Mesendoderm (in vitro differentiated cells): ENCODE data around the gene OR2W3.
A peak's percentile ranks its signal among the peaks of the same experiment; 100 is the strongest.

Experiments used
- DNase-seq: peaks from one replicate; pipeline ENCODE4 v3.0.0; 2013
- H2AK5ac ChIP-seq: 2 replicates; pipeline ENCODE4 v1.6.1; 2013; ENCODE audit warnings: low read length, inconsistent platforms
- H2BK120ac ChIP-seq: 2 replicates; pipeline ENCODE4 v1.6.1; 2013; ENCODE audit warnings: low read depth, mild to moderate bottlenecking, low read length, moderate library complexity, mixed read lengths
- H2BK15ac ChIP-seq: replicated peaks from 2 replicates; pipeline ENCODE4 v1.6.1; 2013; ENCODE audit warnings: low read depth, mild to moderate bottlenecking, moderate library complexity
- H2BK5ac ChIP-seq: 2 replicates; pipeline ENCODE4 v1.6.1; 2013; ENCODE audit warnings: low read length, inconsistent platforms
- H3K18ac ChIP-seq: 2 replicates; pipeline ENCODE4 v1.6.1; 2013; ENCODE audit warnings: mild to moderate bottlenecking, low read length, mixed read lengths
- H3K23ac ChIP-seq: one replicate; pipeline ENCODE4 v1.6.1; 2013; ENCODE audit warnings: low read length
- H3K27ac ChIP-seq: 2 replicates; pipeline ENCODE4 v1.5.1; 2013; ENCODE audit warnings: low read depth, mild to moderate bottlenecking, inconsistent platforms, low read length, moderate library complexity
- H3K27me3 ChIP-seq: 2 replicates; pipeline ENCODE4 v1.6.1; 2013; ENCODE audit warnings: low read length, control low read depth, mild to moderate bottlenecking, inconsistent platforms; ENCODE audit not compliant: insufficient read depth, poor library complexity
- H3K36me3 ChIP-seq: 2 replicates; pipeline ENCODE4 v1.6.1; 2013; ENCODE audit warnings: low read length, inconsistent platforms; ENCODE audit not compliant: control insufficient read depth, insufficient read depth
- H3K4ac ChIP-seq: one replicate; pipeline ENCODE4 v1.6.1; 2013; ENCODE audit warnings: low read depth, mild to moderate bottlenecking, low read length, moderate library complexity
- H3K4me1 ChIP-seq: 2 replicates; pipeline ENCODE4 v1.6.1; 2013; ENCODE audit warnings: low read depth, low read length, inconsistent platforms; ENCODE audit not compliant: control insufficient read depth
- H3K4me2 ChIP-seq: 2 replicates; pipeline ENCODE4 v1.6.1; 2013; ENCODE audit warnings: low read length
- H3K4me3 ChIP-seq: 2 replicates; pipeline ENCODE4 v1.5.1; 2013; ENCODE audit warnings: mild to moderate bottlenecking, low read length
- H3K56ac ChIP-seq: one replicate; pipeline ENCODE4 v1.6.1; 2013; ENCODE audit warnings: low read length
- H3K79me1 ChIP-seq: 2 replicates; pipeline ENCODE4 v1.6.1; 2013; ENCODE audit warnings: low read length, inconsistent platforms
- H3K79me2 ChIP-seq: 2 replicates; pipeline ENCODE4 v1.6.1; 2013; ENCODE audit warnings: mild to moderate bottlenecking, low read length; ENCODE audit not compliant: control insufficient read depth, insufficient read depth
- H3K9ac ChIP-seq: 2 replicates; pipeline ENCODE4 v1.6.1; 2013; ENCODE audit warnings: low read length, inconsistent platforms
- H4K5ac ChIP-seq: one replicate; pipeline ENCODE4 v1.6.1; 2013; ENCODE audit warnings: low read length
- H4K8ac ChIP-seq: one replicate; pipeline ENCODE4 v1.6.1; 2013; ENCODE audit warnings: low read depth, mild to moderate bottlenecking, control low read depth, low read length, moderate library complexity
- WGBS: extraction: QIAGEN DNeasy Blood & Tissue Kit; methylation state at CpG from one replicate; pipeline ENCODE4 v1.1.7; 2013; ENCODE audit warnings: low lambda C conversion rate, missing lambda C conversion rate; ENCODE audit not compliant: insufficient coverage; ENCODE audit errors: extremely low coverage; 5-methylcytosine and 5-hydroxymethylcytosine counted together

OR2W3 gene

DNA sequence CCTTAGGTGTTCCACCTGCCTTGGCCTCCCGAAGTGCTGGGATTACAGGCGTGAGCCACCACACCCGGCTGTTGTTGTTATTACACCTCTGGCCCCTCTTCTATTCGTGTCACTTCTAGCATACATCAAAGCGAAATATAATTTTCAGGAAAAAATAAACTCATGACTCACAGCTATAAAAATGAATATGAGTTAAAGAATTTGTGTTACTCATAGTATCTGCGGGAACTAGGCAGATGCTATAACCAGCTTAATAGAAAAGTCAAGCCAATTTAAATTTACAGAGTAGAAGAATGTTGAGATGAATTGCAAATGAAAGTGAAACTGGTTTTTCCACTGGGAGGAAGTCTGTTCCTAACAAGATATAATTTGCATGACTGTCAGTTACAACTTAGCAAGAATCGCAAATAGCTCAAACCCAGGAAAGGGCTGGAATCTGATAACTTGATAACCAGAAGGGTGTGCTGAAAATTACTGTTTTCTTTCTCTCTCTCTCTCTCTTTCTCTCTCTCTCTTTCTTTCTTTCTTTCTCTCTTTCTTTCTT is 11.2 kb downstream of the OR2W3 start:
- Histone ChIP-seq H3K27ac (no peak overlapping the region), H4K5ac (no peak overlapping the region), H3K79me1 (no peaks in the 10 kb centered on the region), H3K4ac (no peak overlapping the region), H3K4me2 (no peak overlapping the region), H3K23ac (no peak overlapping the region), H2AK5ac (no peak overlapping the region), H3K27me3 (no peaks in the 10 kb centered on the region), H3K9ac (no peak overlapping the region), H2BK5ac (no peak overlapping the region), H3K36me3 (no peaks in the 10 kb centered on the region), H3K4me1 (no peaks in the 10 kb centered on the region), H3K56ac (no peak overlapping the region), H3K79me2 (no peaks in the 10 kb centered on the region), H2BK120ac (no peak overlapping the region), H2BK15ac (no peak overlapping the region), H4K8ac (no peak overlapping the region), H3K4me3 (no peak overlapping the region), H3K18ac (no peak overlapping the region)
- DNase-seq = peak; percentile 64
- WGBS = no CpG with 5 or more reads among the region's 7 CpGs

DNA sequence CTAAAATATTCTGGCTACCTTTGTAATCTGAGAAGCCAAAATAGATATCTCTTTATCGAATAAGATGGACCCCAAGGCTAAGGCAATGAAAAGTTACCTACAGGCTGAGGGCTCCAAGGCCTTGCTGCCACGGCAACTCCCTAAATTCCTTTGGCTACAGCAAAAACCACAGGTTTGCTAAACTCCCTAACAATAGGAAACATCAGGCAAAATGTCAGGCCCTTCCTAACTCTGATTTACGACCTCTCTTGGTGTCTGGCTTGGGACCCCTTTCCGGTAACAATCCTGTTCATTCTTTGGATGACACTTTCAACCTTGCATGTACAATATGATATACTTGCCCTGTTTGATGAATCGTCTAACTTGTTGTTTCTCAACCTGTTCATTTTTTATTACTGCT is 13.4 kb downstream of the OR2W3 start:
- Histone ChIP-seq H3K27me3 (no peaks in the 10 kb centered on the region), H3K4me3 (no peak overlapping the region), H2BK15ac (no peak overlapping the region), H3K4me2 (no peak overlapping the region), H2AK5ac (no peak overlapping the region), H2BK5ac (no peak overlapping the region), H3K9ac (no peak overlapping the region), H3K4me1 (no peaks in the 10 kb centered on the region), H4K5ac (no peak overlapping the region), H3K79me1 (no peaks in the 10 kb centered on the region), H3K18ac (no peak overlapping the region), H3K27ac (no peak overlapping the region), H3K36me3 (no peaks in the 10 kb centered on the region), H3K4ac (no peak overlapping the region), H3K56ac (no peak overlapping the region), H3K79me2 (no peaks in the 10 kb centered on the region), H3K23ac (no peak overlapping the region), H2BK120ac (no peak overlapping the region), H4K8ac (no peak overlapping the region)
- no peak for DNase-seq
- WGBS = no CpG with 5 or more reads among the region's 5 CpGs

DNA sequence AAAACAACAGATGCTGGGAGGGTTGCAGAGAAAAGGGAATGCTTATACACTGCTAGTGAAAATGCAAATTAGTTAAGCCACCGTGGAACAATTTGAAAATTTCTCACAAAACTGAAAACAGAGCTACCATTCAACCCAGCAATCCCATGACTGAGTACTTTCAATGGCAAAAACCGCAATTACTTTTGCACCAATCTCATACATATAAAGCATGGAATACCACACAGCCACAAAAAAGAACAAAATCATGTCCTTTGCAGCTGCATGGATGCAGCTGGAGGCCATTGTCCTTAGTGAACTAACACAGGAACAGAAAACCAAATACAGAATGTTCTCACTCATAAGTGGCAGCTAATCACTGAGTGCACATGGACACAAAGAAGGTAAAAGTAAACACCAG is 18.4 kb downstream of the OR2W3 start:
- Histone ChIP-seq H3K4me1 (no peaks in the 10 kb centered on the region), H2BK120ac (no peak overlapping the region), H2BK15ac (no peak overlapping the region), H3K4me2 (no peak overlapping the region), H2BK5ac (no peak overlapping the region), H3K79me2 (no peaks in the 10 kb centered on the region), H3K18ac (no peak overlapping the region), H3K27ac (no peak overlapping the region), H4K5ac (no peak overlapping the region), H4K8ac (no peak overlapping the region), H3K56ac (no peak overlapping the region), H3K9ac (no peak overlapping the region), H3K27me3 (no peaks in the 10 kb centered on the region), H3K36me3 (no peaks in the 10 kb centered on the region), H3K4me3 (no peak overlapping the region), H2AK5ac (no peak overlapping the region), H3K79me1 (no peaks in the 10 kb centered on the region), H3K23ac (no peak overlapping the region), H3K4ac (no peak overlapping the region)
- DNase-seq = no peak
- no CpG with 5 or more reads among the region's 2 CpGs for WGBS

DNA sequence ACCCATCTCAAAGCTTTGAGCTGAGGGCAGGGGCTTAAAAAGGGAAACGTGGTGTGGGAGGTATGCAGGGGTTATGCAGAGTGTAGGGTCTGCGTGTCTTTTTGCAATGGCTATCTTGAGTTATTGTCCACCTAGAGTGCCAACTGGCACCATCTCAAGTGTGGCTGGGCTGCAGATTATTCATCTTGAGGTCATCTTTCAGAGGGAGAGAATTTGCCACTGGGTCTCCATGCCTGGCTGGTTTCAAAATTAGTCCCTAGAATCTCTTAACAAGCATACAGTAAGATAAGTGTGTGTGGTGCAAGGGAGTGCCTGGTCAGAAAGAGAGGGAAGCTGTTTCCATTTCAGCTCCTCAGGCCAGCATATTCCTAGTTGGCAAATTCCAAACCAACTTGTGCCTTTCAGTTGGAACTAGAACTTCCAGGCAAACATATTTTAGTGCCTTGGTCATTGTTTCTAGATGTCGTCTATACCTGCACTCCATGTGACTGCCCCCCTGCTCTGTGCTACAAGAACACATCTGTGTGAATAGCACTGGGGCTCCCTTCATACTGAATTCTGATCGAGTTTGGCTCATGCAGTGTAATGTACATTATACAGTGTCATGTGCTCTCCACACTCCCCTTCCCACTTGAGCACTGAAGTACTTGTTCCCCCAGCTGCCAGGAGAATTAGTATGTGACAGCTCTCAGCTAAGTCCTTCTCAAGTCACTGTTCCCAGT is 19.7 kb downstream of the OR2W3 start:
- Histone ChIP-seq H3K4me2 (no peak overlapping the region), H3K4me3 (no peak overlapping the region), H2BK5ac (no peak overlapping the region), H3K36me3 (no peaks in the 10 kb centered on the region), H3K27ac (no peak overlapping the region), H3K9ac (no peak overlapping the region), H3K23ac (no peak overlapping the region), H3K79me1 (no peaks in the 10 kb centered on the region), H4K8ac (no peak overlapping the region), H2AK5ac (no peak overlapping the region), H3K27me3 (no peaks in the 10 kb centered on the region), H2BK120ac (no peak overlapping the region), H3K4ac (no peak overlapping the region), H3K56ac (no peak overlapping the region), H3K18ac (no peak overlapping the region), H3K79me2 (no peaks in the 10 kb centered on the region), H2BK15ac (no peak overlapping the region), H4K5ac (no peak overlapping the region), H3K4me1 (no peaks in the 10 kb centered on the region)
- DNase-seq = no peak
- no CpG with 5 or more reads among the region's 4 CpGs for WGBS

DNA sequence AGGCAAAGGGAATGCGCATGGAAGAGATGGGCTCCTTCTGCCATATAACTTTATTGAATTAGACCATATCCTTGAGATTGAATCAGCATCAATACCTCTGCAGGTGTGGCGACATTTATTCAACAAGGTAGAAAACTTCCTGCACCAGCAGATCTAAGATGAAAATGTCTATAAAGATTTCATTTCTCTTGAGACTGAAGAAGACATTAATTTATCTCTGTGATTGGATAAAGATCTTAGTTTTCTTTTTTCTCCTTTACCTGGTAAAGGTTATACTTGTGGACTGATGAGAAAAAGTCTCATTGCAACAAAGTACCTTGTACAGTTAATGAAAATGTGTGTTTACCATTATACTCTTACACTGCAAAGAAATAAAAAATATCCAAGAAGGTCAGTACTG is 24.6 kb downstream of the OR2W3 start, which contains the start of gene OR2T8:
Gene OR2T8 (plus strand): TSS at position 301 of the 400 bp plus-strand sequence. CDS start 766 bp downstream, outside the sequence.
- no peak within 1 kb of the TSS for H3K9ac ChIP-seq
- H3K4me3 ChIP-seq = no peak within 1 kb of the TSS
- no peak within 1 kb of the TSS for H3K27ac ChIP-seq
- no peaks in the 10 kb centered on the region for H3K4me1 ChIP-seq
- H3K56ac ChIP-seq = no peak within 1 kb of the TSS
- no peaks in the 10 kb centered on the region for H3K79me1 ChIP-seq
- DNase-seq = no peak
- H2AK5ac ChIP-seq = no peak within 1 kb of the TSS
- H2BK120ac ChIP-seq = no peak within 1 kb of the TSS
- H2BK5ac ChIP-seq = no peak within 1 kb of the TSS
- no CpG with 5 or more reads among the region's 2 CpGs for WGBS
- no peaks in the 10 kb centered on the region for H3K79me2 ChIP-seq
- H3K23ac ChIP-seq = no peak within 1 kb of the TSS
- no peak within 1 kb of the TSS for H3K18ac ChIP-seq
- no peaks in the 10 kb centered on the region for H3K27me3 ChIP-seq
- H3K36me3 ChIP-seq = no peaks in the 10 kb centered on the region
- no peak within 1 kb of the TSS for H3K4me2 ChIP-seq
- H4K8ac ChIP-seq = no peak within 1 kb of the TSS
- H4K5ac ChIP-seq = no peak within 1 kb of the TSS
- no peak within 1 kb of the TSS for H3K4ac ChIP-seq
- H2BK15ac ChIP-seq = no peak within 1 kb of the TSS

DNA sequence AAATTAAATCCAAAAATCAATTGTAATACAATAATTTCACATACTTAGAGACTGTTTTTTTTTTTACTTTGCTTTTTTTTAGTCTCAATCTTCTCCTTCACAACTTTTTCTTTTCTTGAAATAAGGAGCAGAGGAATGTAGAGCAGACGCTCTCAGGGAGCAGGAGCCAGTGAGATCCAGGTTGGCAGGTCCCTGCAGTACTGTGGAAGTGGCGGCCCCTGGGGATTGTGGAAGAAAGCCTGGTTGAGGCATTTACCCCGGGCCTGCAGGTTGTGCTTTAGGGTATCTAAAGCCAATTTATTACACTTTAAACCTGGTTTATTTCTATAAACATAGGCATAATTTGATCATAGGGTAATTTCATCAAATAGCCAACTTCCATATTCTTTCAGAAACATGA is 28.6 kb downstream of the OR2W3 start:
- Histone ChIP-seq H3K36me3 (no peaks in the 10 kb centered on the region), H3K4me2 (no peak overlapping the region), H2AK5ac (no peak overlapping the region), H3K56ac (no peak overlapping the region), H3K9ac (no peak overlapping the region), H2BK120ac (no peak overlapping the region), H4K8ac (no peak overlapping the region), H3K18ac (no peak overlapping the region), H2BK15ac (no peak overlapping the region), H3K4me1 (no peaks in the 10 kb centered on the region), H4K5ac (no peak overlapping the region), H3K79me2 (no peaks in the 10 kb centered on the region), H3K4me3 (no peak overlapping the region), H3K23ac (no peak overlapping the region), H3K27me3 (no peaks in the 10 kb centered on the region), H3K4ac (no peak overlapping the region), H3K27ac (no peak overlapping the region), H3K79me1 (no peaks in the 10 kb centered on the region), H2BK5ac (no peak overlapping the region)
- WGBS = no CpG with 5 or more reads among the region's 3 CpGs
- peak; percentile 14 for DNase-seq
